Immature natural killer cell (primary cell): Measurements from ENCODE around the gene ELK4. TPM values are rescaled to one million over a fixed set of nuclear protein-coding genes. Genes with fewer than 3 reads are reported as not detected.
A peak's percentile ranks its signal among the peaks of the same experiment; 100 is the strongest.

Experiments
- DNase-seq, 3 donors: peaks; one replicate each; pipeline ENCODE4 v3.0.0; 2022; ENCODE audit warnings: mixed read lengths in 1 of 3
- H3K27ac Mint-ChIP-seq, 6 donors: one replicate each; pipeline ENCODE4 v1.8.0; 2020; ENCODE audit warnings: mixed read lengths in 6 of 6, mild to moderate bottlenecking in 5 of 6, inconsistent platforms in 4 of 6, moderate library complexity in 3 of 6
- H3K27me3 Mint-ChIP-seq, 3 donors: one replicate each; pipeline ENCODE4 v1.8.0; 2020 to 2021; ENCODE audit warnings: low read depth in 3 of 3, mild to moderate bottlenecking in 3 of 3, mixed read lengths in 3 of 3, moderate library complexity in 3 of 3, inconsistent platforms in 1 of 3
- H3K36me3 Mint-ChIP-seq, 3 donors: one replicate each; pipeline ENCODE4 v1.8.0; 2020; ENCODE audit warnings: mixed read lengths in 3 of 3, inconsistent platforms in 2 of 3, mild to moderate bottlenecking in 2 of 3
- H3K4me1 Mint-ChIP-seq, 2 donors: one replicate each; pipeline ENCODE4 v1.8.0; 2020; ENCODE audit warnings: inconsistent platforms in 2 of 2, mild to moderate bottlenecking in 2 of 2, mixed read lengths in 2 of 2, moderate library complexity in 1 of 2
- H3K4me3 Mint-ChIP-seq, 5 donors: one replicate each; pipeline ENCODE4 v1.8.0; 2020; ENCODE audit warnings: mild to moderate bottlenecking in 5 of 5, mixed read lengths in 5 of 5, inconsistent platforms in 3 of 5, moderate library complexity in 3 of 5
- H3K9me3 Mint-ChIP-seq, 6 donors: one replicate each; pipeline ENCODE4 v1.8.0; 2020; ENCODE audit warnings: mild to moderate bottlenecking in 6 of 6, mixed read lengths in 6 of 6, inconsistent platforms in 4 of 6, moderate library complexity in 3 of 6
- polyA plus RNA-seq, 3 donors: library from polyadenylated mRNA; unstranded; fragments of 300-500 nt; fragmentation: Illumina TruSeq; gene quantifications; one replicate each; pipeline ENCODE4 v1.2.3, GENCODE V29; 2021

The ELK4 gene, protein sequence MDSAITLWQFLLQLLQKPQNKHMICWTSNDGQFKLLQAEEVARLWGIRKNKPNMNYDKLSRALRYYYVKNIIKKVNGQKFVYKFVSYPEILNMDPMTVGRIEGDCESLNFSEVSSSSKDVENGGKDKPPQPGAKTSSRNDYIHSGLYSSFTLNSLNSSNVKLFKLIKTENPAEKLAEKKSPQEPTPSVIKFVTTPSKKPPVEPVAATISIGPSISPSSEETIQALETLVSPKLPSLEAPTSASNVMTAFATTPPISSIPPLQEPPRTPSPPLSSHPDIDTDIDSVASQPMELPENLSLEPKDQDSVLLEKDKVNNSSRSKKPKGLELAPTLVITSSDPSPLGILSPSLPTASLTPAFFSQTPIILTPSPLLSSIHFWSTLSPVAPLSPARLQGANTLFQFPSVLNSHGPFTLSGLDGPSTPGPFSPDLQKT
- 1 to 10 TPM; 2.8 to 5.7 (median 3.0) TPM for polyA plus RNA-seq

DNA sequence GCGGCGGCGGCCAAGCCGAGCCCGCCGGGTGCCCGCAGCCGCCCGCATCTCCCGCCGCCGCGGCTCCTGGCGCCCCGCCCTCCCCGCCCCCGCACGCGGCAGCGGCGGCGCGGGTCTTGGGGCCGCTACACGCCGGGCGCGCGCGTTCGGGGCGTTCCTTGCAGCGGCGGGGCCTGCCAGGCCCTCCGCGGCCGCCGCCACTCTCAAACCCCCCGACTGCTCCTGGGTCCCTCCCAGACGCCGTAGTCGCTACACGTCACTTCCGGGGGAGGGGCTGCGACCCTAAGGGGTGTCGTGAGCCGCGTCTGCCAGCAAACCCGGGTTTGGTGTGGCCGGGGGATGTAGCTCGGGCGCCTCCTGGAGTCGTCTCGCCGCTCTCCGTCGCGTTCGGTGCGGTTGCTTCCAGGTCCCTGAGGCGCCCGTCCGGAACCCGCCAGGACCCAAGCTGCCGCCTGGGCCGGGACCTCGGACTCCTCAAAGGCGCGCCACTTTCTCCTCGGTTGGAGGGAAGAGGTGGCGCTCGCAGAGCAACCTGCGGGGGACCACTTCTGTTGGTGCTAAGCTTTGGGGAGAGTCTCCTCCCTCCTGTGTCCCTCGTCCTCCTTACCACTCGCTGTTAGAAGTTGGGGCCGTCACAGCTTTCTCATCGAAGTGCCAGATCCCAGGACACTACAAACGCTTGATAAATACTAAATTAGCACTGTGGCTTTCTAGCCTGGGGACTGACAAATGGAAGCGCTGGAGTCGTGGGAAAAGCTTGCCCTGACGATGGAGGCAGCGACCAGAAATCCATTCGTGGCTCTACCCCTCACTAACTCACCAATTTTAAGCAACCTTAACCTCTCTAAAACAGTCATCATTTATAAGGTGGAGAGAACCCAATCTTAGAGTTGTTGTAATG, at the start of gene ELK4:
TSS of gene ELK4 (minus strand) at position 244 of the 901 bp plus-strand sequence. CDS start 8,129 bp downstream, outside the sequence.
- Mint-ChIP-seq H3K4me1 (peaks cover 37 to 52% of the 10 kb centered on the region in 2 donors), H3K4me3 (peak within 1 kb of the TSS; percentile 88 to 98 (median 94)), H3K9me3 (no peaks in the 10 kb centered on the region), H3K27ac (peak within 1 kb of the TSS; percentile 95 to 98 (median 98)), H3K27me3 (peaks cover 2 to 9% (median 7%) of the 10 kb centered on the region in 3 donors), H3K36me3 (no peaks in the 10 kb centered on the region)
- DNase-seq, result peak; percentile 99

DNA sequence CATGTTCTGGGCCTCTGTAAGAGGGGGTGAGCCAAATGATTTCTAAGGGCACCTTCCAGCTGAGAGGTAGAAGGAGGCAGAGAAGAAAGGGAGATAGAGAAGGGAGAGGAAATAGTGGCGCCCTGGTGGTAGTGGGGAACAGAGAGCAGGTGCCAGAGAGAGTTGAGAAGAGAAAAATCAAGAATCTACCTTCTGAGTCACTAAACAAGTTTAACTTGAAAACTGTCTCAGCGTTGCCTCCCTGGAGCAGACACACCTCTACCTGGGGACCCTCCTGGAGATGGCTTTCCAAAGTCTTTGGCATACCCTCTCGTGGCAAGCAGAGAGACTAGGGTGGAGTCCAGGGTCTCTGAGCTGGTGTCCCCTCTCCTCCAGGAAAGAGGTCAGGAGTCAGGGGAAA, 49.6 kb upstream of the ELK4 start:
- no peaks in the 10 kb centered on the region for H3K36me3 Mint-ChIP-seq
- peaks cover 25 to 26% of the 10 kb centered on the region in 2 donors for H3K4me1 Mint-ChIP-seq
- H3K9me3 Mint-ChIP-seq, result no peaks in the 10 kb centered on the region
- H3K4me3 Mint-ChIP-seq, result peak overlapping the region; percentile 0 to 85 (median 78)
- H3K27me3 Mint-ChIP-seq, result peaks cover 2 to 13% (median 6%) of the 10 kb centered on the region in 3 donors
- H3K27ac Mint-ChIP-seq, result no peak overlapping the region
- no peak for DNase-seq

DNA sequence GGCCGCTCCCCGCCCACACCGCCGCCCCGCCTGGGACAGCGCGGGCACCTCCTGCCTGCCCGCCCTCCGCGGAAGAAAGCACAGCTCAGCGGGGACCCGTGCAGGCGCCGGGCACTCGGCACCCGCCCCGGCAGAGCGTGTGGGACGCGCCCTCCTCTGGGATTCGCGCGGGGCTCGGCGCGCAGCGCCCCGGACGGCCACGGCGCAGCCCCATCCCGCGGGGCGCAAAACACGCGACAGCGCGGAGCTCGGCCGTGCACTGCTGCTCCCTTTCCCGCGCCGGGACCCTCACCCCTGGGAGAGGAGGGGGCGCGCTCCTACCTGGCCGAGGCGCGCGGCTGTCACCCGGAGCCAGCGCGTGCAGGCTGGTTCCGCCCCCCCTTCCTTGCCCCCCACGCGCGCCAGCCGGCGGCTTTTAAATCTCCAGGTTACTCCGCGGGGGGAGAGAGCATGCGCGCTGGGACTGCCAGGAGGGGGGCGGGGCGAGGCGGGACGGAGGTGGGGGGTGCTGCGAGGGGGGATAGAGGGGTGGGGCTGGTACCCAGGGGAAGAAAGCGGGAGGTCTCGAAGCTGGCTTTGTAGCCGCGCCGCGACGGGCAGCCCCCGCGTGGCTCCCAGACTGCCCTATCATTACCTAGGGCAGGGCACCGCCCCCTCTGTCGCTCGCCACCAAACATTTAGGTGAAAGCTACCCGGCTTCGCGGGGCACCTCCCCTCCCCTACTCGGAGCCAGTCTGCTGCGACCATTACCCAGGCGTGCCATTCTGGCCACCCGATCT, 48.5 kb upstream of the ELK4 start, which contains the start of gene SLC45A3:
TSS of gene SLC45A3 (minus strand) at position 437 of the 779 bp plus-strand sequence. CDS start 15,853 bp downstream, outside the sequence.
- Mint-ChIP-seq H3K9me3 (no peaks in the 10 kb centered on the region), H3K4me3 (peak within 1 kb of the TSS; percentile 74 to 85 (median 81)), H3K4me1 (peaks cover 27 to 28% of the 10 kb centered on the region in 2 donors), H3K36me3 (no peaks in the 10 kb centered on the region), H3K27me3 (peaks cover 2 to 10% (median 6%) of the 10 kb centered on the region in 3 donors), H3K27ac (no peak within 1 kb of the TSS)
- DNase-seq, result peak in 2 of 3 donors; percentile 16 to 21

DNA sequence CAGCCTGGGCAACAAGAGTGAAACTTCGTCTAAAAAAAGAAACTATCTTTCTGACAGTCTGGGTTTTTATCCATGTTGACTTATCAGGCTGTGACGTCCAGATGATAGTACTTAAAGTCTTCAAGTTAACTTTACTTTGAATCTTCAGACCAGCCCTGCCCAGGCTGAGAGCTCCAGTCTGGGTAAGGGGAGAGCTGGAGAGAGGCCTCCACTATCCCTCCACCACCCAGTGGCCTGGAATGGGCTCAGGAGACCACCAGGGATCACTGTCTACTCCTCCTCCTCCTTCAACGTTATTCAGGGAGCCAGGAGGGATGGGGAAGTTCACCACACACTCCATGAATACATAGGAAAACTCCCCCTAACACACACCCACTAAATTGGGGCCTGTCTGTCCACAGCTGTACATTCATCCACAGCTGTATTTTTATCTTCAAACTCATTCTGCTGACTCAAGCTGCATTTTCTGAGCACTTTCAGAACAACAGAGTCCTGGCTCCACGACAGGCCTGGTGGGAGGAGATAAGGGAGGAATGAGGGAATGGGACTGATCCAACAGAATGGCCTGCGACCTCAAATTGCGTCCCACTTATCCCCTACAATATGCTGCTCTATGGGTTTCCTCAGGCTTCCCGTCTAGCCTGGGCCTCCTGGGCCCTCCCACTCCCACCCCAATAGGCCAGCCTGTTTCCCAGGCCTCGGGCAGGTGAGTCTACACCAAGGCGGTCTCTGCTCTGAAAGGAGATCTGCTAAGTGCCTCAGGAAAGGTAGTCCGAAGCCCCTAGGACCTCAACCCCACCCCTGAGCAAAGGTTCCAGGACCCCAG, 46.7 kb upstream of the ELK4 start:
- DNase-seq, result no peak
- H3K4me1 Mint-ChIP-seq, result peaks cover 27 to 28% of the 10 kb centered on the region in 2 donors
- H3K9me3 Mint-ChIP-seq, result no peaks in the 10 kb centered on the region
- peaks cover 6 to 12% (median 9%) of the 10 kb centered on the region in 3 donors for H3K27me3 Mint-ChIP-seq
- H3K27ac Mint-ChIP-seq, result no peak overlapping the region
- no peaks in the 10 kb centered on the region for H3K36me3 Mint-ChIP-seq
- H3K4me3 Mint-ChIP-seq, result peak overlapping the region; percentile 38 to 83 (median 76)

DNA sequence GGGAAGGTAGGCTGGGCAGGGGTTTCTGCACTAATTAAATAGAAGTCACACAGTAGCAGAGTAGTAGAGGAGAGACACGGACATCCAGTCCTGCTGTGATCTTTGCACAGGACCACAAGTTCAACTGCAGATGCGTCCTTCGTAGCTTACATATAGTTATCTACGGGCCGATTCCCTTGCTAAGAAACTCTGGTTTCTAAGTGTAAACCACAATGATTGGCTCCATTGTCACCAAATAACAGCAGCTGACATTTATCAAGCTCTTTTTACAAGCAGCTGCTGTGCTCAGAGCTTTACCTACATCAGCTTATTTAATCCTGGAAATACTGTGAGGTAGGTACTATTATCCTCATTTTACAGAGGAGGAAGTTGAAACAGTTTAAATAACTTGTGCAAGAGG, 45.4 kb upstream of the ELK4 start:
- Mint-ChIP-seq H3K27ac (no peak overlapping the region), H3K9me3 (no peaks in the 10 kb centered on the region), H3K4me1 (peaks cover 27 to 28% of the 10 kb centered on the region in 2 donors), H3K27me3 (peaks cover 6 to 12% (median 11%) of the 10 kb centered on the region in 3 donors), H3K36me3 (no peaks in the 10 kb centered on the region), H3K4me3 (peak overlapping the region in 3 of 5 donors; percentile 7 to 51 (median 18))
- peak in 1 of 3 donors; percentile 10 for DNase-seq

DNA sequence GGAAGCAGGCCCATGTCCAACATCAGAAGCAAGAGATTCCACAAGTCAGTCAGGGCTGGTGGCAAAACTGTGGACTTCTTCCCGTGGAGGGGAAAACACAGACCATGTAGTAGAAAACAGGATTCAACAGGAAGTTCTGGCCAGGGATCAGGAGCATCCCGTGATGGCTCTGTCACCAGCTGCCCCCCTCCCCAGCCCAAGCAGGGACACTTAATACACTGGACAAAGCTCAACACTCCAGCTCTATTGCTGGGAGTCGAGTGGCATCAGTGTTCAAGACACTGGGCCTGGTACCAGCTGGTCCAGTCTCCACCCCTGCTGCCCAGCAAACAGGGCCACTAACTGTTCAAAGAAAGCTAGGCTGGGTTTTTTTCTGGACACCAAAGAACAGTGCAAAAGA, 44.8 kb upstream of the ELK4 start:
- Mint-ChIP-seq H3K27ac (no peak overlapping the region), H3K27me3 (peaks cover 6 to 11% (median 11%) of the 10 kb centered on the region in 3 donors), H3K4me1 (peaks cover 27 to 28% of the 10 kb centered on the region in 2 donors), H3K36me3 (no peaks in the 10 kb centered on the region), H3K4me3 (no peak overlapping the region), H3K9me3 (no peaks in the 10 kb centered on the region)
- no peak for DNase-seq

DNA sequence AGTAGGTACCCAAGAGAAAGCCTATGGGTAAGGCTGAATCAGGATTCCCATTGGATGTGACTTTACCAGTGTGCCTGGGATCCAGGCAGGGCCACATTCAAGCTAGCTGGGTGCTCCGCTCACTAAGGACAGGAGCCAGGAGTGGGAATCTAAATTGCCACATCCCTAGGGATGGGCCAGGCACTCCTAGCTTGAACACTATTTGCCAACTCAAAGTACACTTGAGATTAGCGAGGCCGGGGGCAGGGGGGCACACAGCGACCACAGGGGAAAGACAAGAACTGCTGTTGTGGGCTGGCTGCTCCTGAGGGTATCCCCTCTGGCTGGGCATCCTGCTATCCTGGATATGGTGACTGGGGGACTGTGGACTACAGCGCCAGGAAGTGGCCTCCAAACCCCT, 44.2 kb upstream of the ELK4 start:
- no peak overlapping the region for H3K27ac Mint-ChIP-seq

DNA sequence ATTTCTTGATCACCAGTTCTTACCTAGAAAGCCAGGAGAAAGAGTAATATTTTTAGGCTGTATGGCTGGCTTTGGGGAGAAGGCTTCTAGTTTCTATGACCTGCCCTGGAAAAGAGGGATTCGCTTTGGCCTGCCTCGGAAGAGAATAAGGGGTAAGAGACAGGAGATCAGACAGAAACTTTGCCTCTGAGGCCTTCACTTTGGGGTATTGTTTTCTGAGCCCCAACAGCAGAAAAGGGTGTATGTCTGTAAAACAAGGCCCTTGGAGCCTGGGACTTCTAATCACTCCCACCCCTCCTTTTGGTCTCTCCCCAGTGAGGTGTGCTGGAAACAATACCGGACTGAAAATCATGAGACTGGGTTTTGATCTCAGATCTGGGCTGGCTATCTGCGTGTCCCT, 43.4 kb upstream of the ELK4 start:
- no peaks in the 10 kb centered on the region for H3K36me3 Mint-ChIP-seq
- H3K9me3 Mint-ChIP-seq, result no peaks in the 10 kb centered on the region
- no peak overlapping the region for H3K27ac Mint-ChIP-seq
- H3K27me3 Mint-ChIP-seq, result peaks cover 2 to 9% (median 6%) of the 10 kb centered on the region in 3 donors
- no peak overlapping the region for H3K4me3 Mint-ChIP-seq
- peaks cover 20 to 22% of the 10 kb centered on the region in 2 donors for H3K4me1 Mint-ChIP-seq
- DNase-seq, result no peak

More for the DNA sequence above, 44.2 kb upstream of the ELK4 start:
- Mint-ChIP-seq H3K4me3 (no peak overlapping the region), H3K4me1 (peaks cover 26 to 28% of the 10 kb centered on the region in 2 donors), H3K9me3 (no peaks in the 10 kb centered on the region), H3K36me3 (no peaks in the 10 kb centered on the region), H3K27me3 (peaks cover 5 to 11% (median 6%) of the 10 kb centered on the region in 3 donors)
- no peak for DNase-seq

DNA sequence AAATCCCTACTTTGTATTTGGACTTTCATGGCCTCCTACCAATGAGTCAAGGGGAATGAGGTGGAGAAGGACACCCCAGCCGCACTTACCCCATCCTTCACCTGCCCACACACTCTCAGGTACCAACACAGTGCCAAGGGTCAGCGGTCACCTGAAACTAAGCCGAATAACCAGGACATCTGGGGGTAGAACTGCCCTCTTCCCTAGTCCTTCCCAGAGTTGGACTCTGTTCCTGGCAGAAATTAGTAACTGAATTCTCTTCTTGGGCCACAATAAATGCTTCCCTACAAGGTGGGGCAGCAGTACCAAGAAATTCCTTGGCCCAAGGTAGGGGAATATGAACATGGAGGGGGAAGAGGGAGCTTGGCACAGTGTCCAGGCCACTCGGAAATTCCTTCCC, 41.2 kb upstream of the ELK4 start:
- Mint-ChIP-seq H3K4me1 (peaks cover 12 to 15% of the 10 kb centered on the region in 2 donors), H3K4me3 (no peak overlapping the region), H3K27ac (peak overlapping the region in 1 of 6 donors; percentile 69), H3K27me3 (peaks cover 2 to 10% (median 6%) of the 10 kb centered on the region in 3 donors), H3K9me3 (no peaks in the 10 kb centered on the region), H3K36me3 (no peaks in the 10 kb centered on the region)
- DNase-seq, result no peak

DNA sequence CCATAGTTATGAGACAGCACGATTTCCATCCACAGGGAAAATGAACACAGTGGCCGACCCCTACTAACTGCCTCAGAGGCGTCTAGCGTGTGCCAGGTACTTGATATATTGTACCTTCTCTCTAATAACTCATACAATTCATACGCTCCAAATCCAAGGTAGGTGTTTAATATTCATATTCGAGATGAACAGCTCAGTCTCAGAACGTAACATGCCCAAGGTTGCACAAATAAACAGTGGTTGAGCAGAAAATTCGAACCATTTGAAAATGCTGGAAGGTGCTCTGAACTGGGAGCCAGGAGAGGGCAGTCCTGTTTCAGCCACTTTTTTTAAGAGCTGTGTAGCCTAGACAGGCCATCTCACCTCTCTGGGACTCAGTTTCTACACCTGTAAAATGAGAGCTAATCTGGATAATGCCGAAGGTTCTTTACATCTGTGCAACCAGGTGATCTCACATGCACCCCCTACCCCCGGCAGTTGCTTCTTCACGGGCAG, 40.6 kb upstream of the ELK4 start:
- Mint-ChIP-seq H3K4me1 (peaks cover 11 to 13% of the 10 kb centered on the region in 2 donors), H3K27ac (no peak overlapping the region), H3K27me3 (peaks cover 2 to 10% (median 6%) of the 10 kb centered on the region in 3 donors), H3K4me3 (no peak overlapping the region), H3K9me3 (no peaks in the 10 kb centered on the region), H3K36me3 (no peaks in the 10 kb centered on the region)
- no peak for DNase-seq

DNA sequence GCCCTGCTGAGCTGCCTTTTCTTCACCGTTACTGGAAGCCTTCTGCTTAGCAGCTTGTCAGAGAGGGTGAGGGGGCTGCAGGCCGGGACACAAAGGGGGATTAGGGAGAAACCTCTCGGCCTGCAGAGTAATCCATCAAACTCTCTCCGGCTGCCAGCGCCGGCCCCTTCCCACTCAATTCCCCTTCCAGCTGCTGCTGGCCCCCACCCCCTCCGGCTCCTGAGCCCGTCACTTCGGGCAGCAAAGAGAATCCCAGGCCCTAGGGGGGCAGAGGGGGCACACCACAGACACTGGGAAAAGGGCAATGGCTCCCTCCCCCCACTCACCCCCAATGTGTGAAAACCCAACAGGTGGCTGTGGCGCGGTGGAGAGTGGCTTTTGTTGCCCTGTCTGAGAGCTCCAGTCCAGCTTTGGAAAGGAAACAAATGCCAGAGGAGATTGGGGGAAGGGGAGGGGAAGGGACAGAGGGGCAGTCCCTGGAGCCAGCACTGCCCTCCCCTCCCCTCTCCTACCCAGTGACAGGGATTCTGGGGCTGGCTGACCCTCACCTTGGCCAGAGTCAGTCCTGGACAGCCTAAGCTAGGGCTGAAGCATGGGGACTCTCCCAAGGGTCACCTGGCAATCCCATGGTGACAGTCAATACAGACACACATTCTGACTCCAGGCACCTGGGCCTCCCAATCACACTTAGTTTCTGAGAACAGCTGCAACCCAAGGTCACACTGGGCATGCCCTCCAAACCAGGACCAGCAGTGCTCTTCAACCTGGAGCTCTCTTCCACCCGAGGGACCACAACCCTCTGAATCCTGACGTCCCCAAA, 39.0 kb upstream of the ELK4 start:
- no peaks in the 10 kb centered on the region for H3K36me3 Mint-ChIP-seq
- no peaks in the 10 kb centered on the region for H3K9me3 Mint-ChIP-seq
- H3K27ac Mint-ChIP-seq, result no peak overlapping the region
- no peak overlapping the region for H3K4me3 Mint-ChIP-seq
- peaks cover 2 to 10% (median 4%) of the 10 kb centered on the region in 3 donors for H3K27me3 Mint-ChIP-seq
- H3K4me1 Mint-ChIP-seq, result no peaks in the 10 kb centered on the region
- no peak for DNase-seq

DNA sequence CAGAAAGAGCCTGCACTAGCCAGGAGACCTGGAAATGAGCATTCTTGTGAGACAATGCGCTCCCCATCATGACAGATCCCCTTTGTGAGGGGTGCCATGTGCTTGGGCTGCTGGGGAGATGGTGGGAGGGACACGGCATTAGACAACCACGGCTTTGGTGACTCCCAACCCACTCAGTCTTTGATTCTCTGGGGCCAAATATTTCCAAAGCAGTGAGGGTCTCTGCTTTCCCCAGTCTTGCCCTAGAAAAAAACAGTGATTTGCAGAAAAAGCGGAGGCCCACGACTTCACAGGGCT, 38.3 kb upstream of the ELK4 start:
- Mint-ChIP-seq H3K9me3 (no peaks in the 10 kb centered on the region), H3K36me3 (no peaks in the 10 kb centered on the region), H3K27ac (no peak overlapping the region), H3K27me3 (peaks cover 4 to 9% (median 4%) of the 10 kb centered on the region in 3 donors), H3K4me1 (no peaks in the 10 kb centered on the region), H3K4me3 (no peak overlapping the region)
- DNase-seq, result no peak
